Neural cell (in vitro differentiated cells): ENCODE data around the gene IGSF9B. TPM values are rescaled to one million over a fixed set of nuclear protein-coding genes. Genes with fewer than 3 reads are reported as not detected.

Source experiments
- H2AFZ ChIP-seq: fragments of 200-600, 300-800 bp; sonication (generic), shearing (Covaris generic); 2 replicates; pipeline ENCODE4 v1.6.0; 2014; ENCODE audit warnings: low read depth, mild to moderate bottlenecking, antibody characterized with exemption, low read length, moderate library complexity
- H3F3A ChIP-seq: fragments of 200-600 bp; shearing (Covaris generic); 2 replicates; pipeline ENCODE4 v1.6.1; 2016; ENCODE audit warnings: mild to moderate bottlenecking, moderate library complexity, mixed read lengths, antibody characterized with exemption, low read length; ENCODE audit not compliant: insufficient read depth, poor library complexity, severe bottlenecking
- H3K27ac ChIP-seq: fragments of 200-600, 300-800 bp; sonication (generic), shearing (Covaris generic); 2 replicates; pipeline ENCODE4 v1.5.1; 2014; ENCODE audit warnings: mild to moderate bottlenecking, low read length, moderate library complexity
- H3K27me3 ChIP-seq: fragments of 300-800, 200-600 bp; sonication (generic), shearing (Covaris generic); 2 replicates; pipeline ENCODE4 v1.6.0; 2014; ENCODE audit warnings: mild to moderate bottlenecking, low read depth, low read length, moderate library complexity; ENCODE audit not compliant: insufficient read depth
- H3K36me3 ChIP-seq: fragments of 300-800, 200-600 bp; sonication (generic), shearing (Covaris generic); 2 replicates; pipeline ENCODE4 v1.5.1; 2014; ENCODE audit warnings: mild to moderate bottlenecking, antibody characterized with exemption, low read length, moderate library complexity; ENCODE audit not compliant: insufficient read depth
- H3K4me2 ChIP-seq: fragments of 300-800, 200-600 bp; sonication (generic), shearing (Covaris generic); 2 replicates; pipeline ENCODE4 v1.6.0; 2014; ENCODE audit warnings: mild to moderate bottlenecking, low read length
- H3K4me3 ChIP-seq: fragments of 300-800, 200-600 bp; sonication (generic), shearing (Covaris generic); 2 replicates; pipeline ENCODE4 v1.5.1; 2014; ENCODE audit warnings: mild to moderate bottlenecking, low read length, moderate library complexity
- H3K79me2 ChIP-seq: fragments of 200-600 bp; shearing (Covaris generic); replicated peaks from 2 replicates; pipeline ENCODE4 v1.6.0; 2014; ENCODE audit warnings: mild to moderate bottlenecking, low read length, moderate library complexity; ENCODE audit not compliant: insufficient read depth
- H3K9ac ChIP-seq: fragments of 300-800, 200-600 bp; sonication (generic), shearing (Covaris generic); 2 replicates; pipeline ENCODE4 v1.6.1; 2016; ENCODE audit warnings: mild to moderate bottlenecking, low read length, mixed read lengths
- H3K9me2 ChIP-seq: fragments of 200-600 bp; shearing (Covaris generic); 2 replicates; pipeline ENCODE4 v1.6.1; 2016; ENCODE audit warnings: mild to moderate bottlenecking, low read length, mixed read lengths; ENCODE audit not compliant: insufficient read depth
- H3K9me3 ChIP-seq: fragments of 200-600, 300-800 bp; sonication (generic), shearing (Covaris generic); 2 replicates; pipeline ENCODE4 v1.6.1; 2016; ENCODE audit warnings: mild to moderate bottlenecking, mixed run types, low read length, moderate library complexity, mixed read lengths
- H4K20me1 ChIP-seq: fragments of 200-600 bp; shearing (Covaris generic); 2 replicates; pipeline ENCODE4 v1.6.1; 2016; ENCODE audit warnings: mild to moderate bottlenecking, mixed run types; ENCODE audit not compliant: insufficient read depth
- CTCF ChIP-seq: fragments of 450-650 bp; IDR thresholded peaks from 2 replicates; pipeline ENCODE4 v1.5.1; 2014; ENCODE audit warnings: antibody characterized with exemption, mild to moderate bottlenecking, moderate library complexity; ENCODE audit not compliant: poor library complexity, severe bottlenecking
- EP300 ChIP-seq: fragments of 450-650 bp; conservative IDR thresholded peaks from 2 replicates; pipeline ENCODE4 v1.6.1; 2014; ENCODE audit warnings: antibody characterized with exemption, mild to moderate bottlenecking, moderate library complexity; ENCODE audit not compliant: poor library complexity, severe bottlenecking
- EZH2 ChIP-seq: fragments of 200-600, 300-800 bp; shearing (Covaris generic), sonication (generic); IDR thresholded peaks from 2 replicates; pipeline ENCODE4 v1.6.1; 2014; ENCODE audit warnings: antibody characterized with exemption, low read length, borderline replicate concordance, mild to moderate bottlenecking; ENCODE audit not compliant: insufficient read depth, poor library complexity, severe bottlenecking
- MXI1 ChIP-seq: fragments of 450-650 bp; conservative IDR thresholded peaks from 2 replicates; pipeline ENCODE4 v1.6.1; 2014; ENCODE audit warnings: antibody characterized with exemption, mild to moderate bottlenecking; ENCODE audit not compliant: poor library complexity, severe bottlenecking
- POLR2AphosphoS5 ChIP-seq: IDR thresholded peaks from 2 replicates; pipeline ENCODE4 v1.6.1; 2012
- RAD21 ChIP-seq: fragments of 450-650 bp; conservative IDR thresholded peaks from 2 replicates; pipeline ENCODE4 v1.6.1; 2014; ENCODE audit warnings: antibody characterized with exemption, mild to moderate bottlenecking, moderate library complexity
- REST ChIP-seq: IDR thresholded peaks from 2 replicates; pipeline ENCODE4 v1.6.1; 2012; ENCODE audit warnings: borderline replicate concordance
- SMC3 ChIP-seq: fragments of 450-650 bp; conservative IDR thresholded peaks from 2 replicates; pipeline ENCODE4 v1.6.1; 2014; ENCODE audit warnings: antibody characterized with exemption, mild to moderate bottlenecking, moderate library complexity; ENCODE audit not compliant: poor library complexity
- TAF1 ChIP-seq: IDR thresholded peaks from 2 replicates; pipeline ENCODE4 v1.6.1; 2012; ENCODE audit warnings: low read depth
- polyA plus RNA-seq: library from polyadenylated mRNA; depleted of rRNA; stranded (reverse); fragments of >200 nt; gene quantifications from 2 replicates; pipeline ENCODE4 v1.2.3, GENCODE V29; 2014

IGSF9B gene
- polyA plus RNA-seq, 1 donor from 2014 or later, result 2.3 TPM

GRCh38 chr11:133886029-133886428 is 70.7 kb downstream of the IGSF9B start:
- no peak overlapping the region for H2AFZ ChIP-seq
- H3K9me3 ChIP-seq, result no peaks in the 10 kb centered on the region
- H3K9me2 ChIP-seq, result no peaks in the 10 kb centered on the region
- H3K79me2 ChIP-seq, result no peaks in the 10 kb centered on the region
- no peaks in the 10 kb centered on the region for H3K27me3 ChIP-seq
- no peak overlapping the region for H3K4me3 ChIP-seq
- no peaks in the 10 kb centered on the region for H3K36me3 ChIP-seq
- H4K20me1 ChIP-seq, result no peaks in the 10 kb centered on the region
- TF ChIP-seq REST (no peak), EZH2 (no peak), EP300 (no peak), POLR2AphosphoS5 (no peak), CTCF (no peak), SMC3 (no peak), RAD21 (no peak), TAF1 (no peak), MXI1 (no peak)
- H3F3A ChIP-seq, result no peaks in the 10 kb centered on the region
- H3K4me2 ChIP-seq, result no peak overlapping the region
- H3K27ac ChIP-seq, result no peak overlapping the region
- no peak overlapping the region for H3K9ac ChIP-seq

- Histone ChIP-seq H3K9me2 (no peaks in the 10 kb centered on the region), H4K20me1 (no peaks in the 10 kb centered on the region), H3F3A (no peaks in the 10 kb centered on the region), H3K9ac (no peak overlapping the region), H3K79me2 (no peaks in the 10 kb centered on the region), H3K9me3 (no peaks in the 10 kb centered on the region), H3K27ac (no peak overlapping the region), H3K36me3 (no peaks in the 10 kb centered on the region), H2AFZ (no peak overlapping the region), H3K4me3 (no peak overlapping the region), H3K27me3 (no peaks in the 10 kb centered on the region), H3K4me2 (no peak overlapping the region)
- TF ChIP-seq CTCF (no peak), TAF1 (no peak), EP300 (no peak), REST (no peak), RAD21 (no peak), SMC3 (no peak), EZH2 (no peak), MXI1 (no peak), POLR2AphosphoS5 (no peak)
Measured at GRCh38 chr11:133872160-133872559, 84.6 kb downstream of the IGSF9B start.
